ENCODE measurements around the gene NRM. TPM values are rescaled to one million over a fixed set of nuclear protein-coding genes. Genes with fewer than 3 reads are reported as not detected.

NRM gene
- total RNA-seq, 1 experiment from 2014 or later, result 31.2 TPM

GRCh38 chr6:30721198-30722024, 30.6 kb upstream of the NRM start (continued):
- TF ChIP-seq, protein P1, sequence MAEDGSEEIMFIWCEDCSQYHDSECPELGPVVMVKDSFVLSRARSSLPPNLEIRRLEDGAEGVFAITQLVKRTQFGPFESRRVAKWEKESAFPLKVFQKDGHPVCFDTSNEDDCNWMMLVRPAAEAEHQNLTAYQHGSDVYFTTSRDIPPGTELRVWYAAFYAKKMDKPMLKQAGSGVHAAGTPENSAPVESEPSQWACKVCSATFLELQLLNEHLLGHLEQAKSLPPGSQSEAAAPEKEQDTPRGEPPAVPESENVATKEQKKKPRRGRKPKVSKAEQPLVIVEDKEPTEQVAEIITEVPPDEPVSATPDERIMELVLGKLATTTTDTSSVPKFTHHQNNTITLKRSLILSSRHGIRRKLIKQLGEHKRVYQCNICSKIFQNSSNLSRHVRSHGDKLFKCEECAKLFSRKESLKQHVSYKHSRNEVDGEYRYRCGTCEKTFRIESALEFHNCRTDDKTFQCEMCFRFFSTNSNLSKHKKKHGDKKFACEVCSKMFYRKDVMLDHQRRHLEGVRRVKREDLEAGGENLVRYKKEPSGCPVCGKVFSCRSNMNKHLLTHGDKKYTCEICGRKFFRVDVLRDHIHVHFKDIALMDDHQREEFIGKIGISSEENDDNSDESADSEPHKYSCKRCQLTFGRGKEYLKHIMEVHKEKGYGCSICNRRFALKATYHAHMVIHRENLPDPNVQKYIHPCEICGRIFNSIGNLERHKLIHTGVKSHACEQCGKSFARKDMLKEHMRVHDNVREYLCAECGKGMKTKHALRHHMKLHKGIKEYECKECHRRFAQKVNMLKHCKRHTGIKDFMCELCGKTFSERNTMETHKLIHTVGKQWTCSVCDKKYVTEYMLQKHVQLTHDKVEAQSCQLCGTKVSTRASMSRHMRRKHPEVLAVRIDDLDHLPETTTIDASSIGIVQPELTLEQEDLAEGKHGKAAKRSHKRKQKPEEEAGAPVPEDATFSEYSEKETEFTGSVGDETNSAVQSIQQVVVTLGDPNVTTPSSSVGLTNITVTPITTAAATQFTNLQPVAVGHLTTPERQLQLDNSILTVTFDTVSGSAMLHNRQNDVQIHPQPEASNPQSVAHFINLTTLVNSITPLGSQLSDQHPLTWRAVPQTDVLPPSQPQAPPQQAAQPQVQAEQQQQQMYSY (CRISPR knock-in tag; IDR thresholded peaks at IDR 0.05), result no peak
- TF ChIP-seq USF1 (CRISPR knock-in tag; IDR thresholded peaks at IDR 0.05), result peak; percentile 95
- TF ChIP-seq TEAD4 (CRISPR knock-in tag; IDR thresholded peaks at IDR 0.05), result no peak
- TF ChIP-seq GRHL2 (CRISPR knock-in tag; IDR thresholded peaks at IDR 0.05; ENCODE audit: insufficient replicate concordance, severe bottlenecking), result no peak
- TF ChIP-seq TP53 (CRISPR knock-in tag; IDR thresholded peaks at IDR 0.05), result peak; percentile 12; the same call in 1 of the 2 replicates
- TF ChIP-seq, protein P2, sequence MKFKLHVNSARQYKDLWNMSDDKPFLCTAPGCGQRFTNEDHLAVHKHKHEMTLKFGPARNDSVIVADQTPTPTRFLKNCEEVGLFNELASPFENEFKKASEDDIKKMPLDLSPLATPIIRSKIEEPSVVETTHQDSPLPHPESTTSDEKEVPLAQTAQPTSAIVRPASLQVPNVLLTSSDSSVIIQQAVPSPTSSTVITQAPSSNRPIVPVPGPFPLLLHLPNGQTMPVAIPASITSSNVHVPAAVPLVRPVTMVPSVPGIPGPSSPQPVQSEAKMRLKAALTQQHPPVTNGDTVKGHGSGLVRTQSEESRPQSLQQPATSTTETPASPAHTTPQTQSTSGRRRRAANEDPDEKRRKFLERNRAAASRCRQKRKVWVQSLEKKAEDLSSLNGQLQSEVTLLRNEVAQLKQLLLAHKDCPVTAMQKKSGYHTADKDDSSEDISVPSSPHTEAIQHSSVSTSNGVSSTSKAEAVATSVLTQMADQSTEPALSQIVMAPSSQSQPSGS (CRISPR knock-in tag; IDR thresholded peaks at IDR 0.05; ENCODE audit: borderline replicate concordance, low read depth), result no peak
- TF ChIP-seq, protein P3, sequence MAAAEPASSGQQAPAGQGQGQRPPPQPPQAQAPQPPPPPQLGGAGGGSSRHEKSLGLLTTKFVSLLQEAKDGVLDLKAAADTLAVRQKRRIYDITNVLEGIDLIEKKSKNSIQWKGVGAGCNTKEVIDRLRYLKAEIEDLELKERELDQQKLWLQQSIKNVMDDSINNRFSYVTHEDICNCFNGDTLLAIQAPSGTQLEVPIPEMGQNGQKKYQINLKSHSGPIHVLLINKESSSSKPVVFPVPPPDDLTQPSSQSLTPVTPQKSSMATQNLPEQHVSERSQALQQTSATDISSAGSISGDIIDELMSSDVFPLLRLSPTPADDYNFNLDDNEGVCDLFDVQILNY (CRISPR knock-in tag; IDR thresholded peaks at IDR 0.05), result peak; percentile 54; the same call in 1 of the 2 replicates
- TF ChIP-seq JAZF1 (CRISPR knock-in tag; IDR thresholded peaks at IDR 0.05), result no peak
- no peak for TF ChIP-seq ZNF121 (CRISPR knock-in tag; IDR thresholded peaks at IDR 0.05)
- TF ChIP-seq, protein P4, sequence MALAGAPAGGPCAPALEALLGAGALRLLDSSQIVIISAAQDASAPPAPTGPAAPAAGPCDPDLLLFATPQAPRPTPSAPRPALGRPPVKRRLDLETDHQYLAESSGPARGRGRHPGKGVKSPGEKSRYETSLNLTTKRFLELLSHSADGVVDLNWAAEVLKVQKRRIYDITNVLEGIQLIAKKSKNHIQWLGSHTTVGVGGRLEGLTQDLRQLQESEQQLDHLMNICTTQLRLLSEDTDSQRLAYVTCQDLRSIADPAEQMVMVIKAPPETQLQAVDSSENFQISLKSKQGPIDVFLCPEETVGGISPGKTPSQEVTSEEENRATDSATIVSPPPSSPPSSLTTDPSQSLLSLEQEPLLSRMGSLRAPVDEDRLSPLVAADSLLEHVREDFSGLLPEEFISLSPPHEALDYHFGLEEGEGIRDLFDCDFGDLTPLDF (CRISPR knock-in tag; IDR thresholded peaks at IDR 0.05), result no peak
- no peak for TF ChIP-seq CREB1 (CRISPR knock-in tag; IDR thresholded peaks at IDR 0.05)
- no peak for TF ChIP-seq TCF7 (CRISPR knock-in tag; IDR thresholded peaks at IDR 0.05; ENCODE audit: low read depth)
- TF ChIP-seq CBFB (CRISPR knock-in tag; IDR thresholded peaks at IDR 0.05; ENCODE audit: low read depth), result no peak
- TF ChIP-seq ZNF396 (CRISPR knock-in tag; IDR thresholded peaks at IDR 0.05; ENCODE audit: borderline replicate concordance), result no peak
- TF ChIP-seq HMGXB4 (CRISPR knock-in tag; IDR thresholded peaks at IDR 0.05), result peak; percentile 50; the same call in 1 of the 2 replicates
- TF ChIP-seq ZNF263 (CRISPR knock-in tag; IDR thresholded peaks at IDR 0.05; ENCODE audit: low read depth), result peak; percentile 39; the same call in 1 of the 2 replicates
- TF ChIP-seq ETV6 (CRISPR knock-in tag; IDR thresholded peaks at IDR 0.05), result peak; percentile 17; the same call in 1 of the 2 replicates
- TF ChIP-seq RORB (CRISPR knock-in tag; IDR thresholded peaks at IDR 0.05), result no peak
- TF ChIP-seq ZNF423 (CRISPR knock-in tag; IDR thresholded peaks at IDR 0.05), result no peak
- peak; percentile 54; the same call in 1 of the 2 replicates for TF ChIP-seq ZBTB43 (CRISPR knock-in tag; IDR thresholded peaks at IDR 0.05)
- TF ChIP-seq HMGA2 (CRISPR knock-in tag; IDR thresholded peaks at IDR 0.05), result 0 out of 2 replicates have a peak, but pooled peaks have one; percentile 44
- peak; percentile 75 for TF ChIP-seq TEAD1 (CRISPR knock-in tag; IDR thresholded peaks at IDR 0.05)
- TF ChIP-seq SMAD4 (CRISPR knock-in tag; IDR thresholded peaks at IDR 0.05), result peak; percentile 39; the same call in 1 of the 2 replicates
- TF ChIP-seq ZNF512 (CRISPR knock-in tag; IDR thresholded peaks at IDR 0.05; ENCODE audit: borderline replicate concordance), result no peak
- TF ChIP-seq USF2 (CRISPR knock-in tag; IDR thresholded peaks at IDR 0.05), result peak; percentile 96

Measured in WTC11 (cell line).